ENCODE data around the gene EPHA4. TPM values are rescaled to one million over a fixed set of nuclear protein-coding genes. Genes with fewer than 3 reads are reported as not detected.

EPHA4 gene
- total RNA-seq, 1 donor from 2014 or later: 51.2 TPM

GRCh38 chr2:221571551-221572218 is 419 bp downstream of the EPHA4 start:
- Histone ChIP-seq H3K9me3 (no peaks in the 10 kb centered on the region), H3K4me3 (peak overlapping the region; percentile 77 to 92), H3K27me3 (no peaks in the 10 kb centered on the region), H3K36me3 (no peaks in the 10 kb centered on the region), H3K4me1 (peaks cover 7 to 14% of the 10 kb centered on the region in 2 donors), H3K27ac (peak overlapping the region; percentile 83 to 88)
- DNase-seq (ENCODE audit: low spot score in 2 of 2): peak in 1 of 2 donors; percentile 76
- intact Hi-C loops (cut with DNase I): loop anchor here (2.0 to 10.0 kb wide), 8 partner anchors 127 to 1837 kb away; no protein-coding TSS in a partner anchor
- TF ChIP-seq CTCF (IDR thresholded peaks at IDR 0.05): no peak

DNA sequence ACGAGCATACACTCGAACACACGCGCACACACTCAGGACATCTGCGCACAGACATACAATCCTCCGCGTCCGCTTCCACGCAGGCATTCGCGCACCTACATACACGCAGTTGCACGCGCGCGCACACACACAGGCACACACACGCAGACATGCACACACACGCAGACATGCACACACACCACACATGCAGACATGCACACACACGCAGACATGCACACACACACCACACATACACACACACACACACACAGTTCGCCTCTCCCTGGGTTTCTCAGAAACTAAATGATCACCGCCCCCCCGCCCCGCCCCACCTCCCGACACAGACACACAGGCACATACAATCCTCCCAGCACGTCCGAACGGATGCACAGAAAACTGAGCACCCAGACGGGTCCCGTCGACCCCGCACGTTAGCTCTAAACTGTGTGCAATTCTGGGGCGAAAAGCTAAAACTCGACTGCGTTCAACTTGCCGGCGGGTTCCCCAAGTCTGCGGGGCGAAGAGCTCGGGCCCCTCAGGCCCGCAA is 1.0 kb downstream of the EPHA4 start:
- no peak for DNase-seq (ENCODE audit: low spot score in 2 of 2)

GRCh38 chr2:221570321-221570935 is 1.7 kb downstream of the EPHA4 start:
- H3K27ac ChIP-seq: no peak overlapping the region
- H3K36me3 ChIP-seq: no peaks in the 10 kb centered on the region
- H3K9me3 ChIP-seq: no peaks in the 10 kb centered on the region
- peak in 1 of 2 donors; percentile 64 for DNase-seq (ENCODE audit: low spot score in 2 of 2)
- H3K4me3 ChIP-seq: peak overlapping the region; percentile 77 to 92
- intact Hi-C loops (cut with DNase I): loop anchor here (5.0 to 10.0 kb wide), 5 partner anchors 343 to 1836 kb away; no protein-coding TSS in a partner anchor
- TF ChIP-seq CTCF (IDR thresholded peaks at IDR 0.05): peak in 2 of 3 experiments; percentile 10 to 26
- H3K4me1 ChIP-seq: peaks cover 7 to 14% of the 10 kb centered on the region in 2 donors
- no peaks in the 10 kb centered on the region for H3K27me3 ChIP-seq

More for the DNA sequence above, 1.0 kb downstream of the EPHA4 start:
- Histone ChIP-seq H3K27me3 (no peaks in the 10 kb centered on the region), H3K4me1 (peaks cover 7 to 14% of the 10 kb centered on the region in 2 donors), H3K9me3 (no peaks in the 10 kb centered on the region), H3K27ac (peak overlapping the region; percentile 83 to 88), H3K36me3 (no peaks in the 10 kb centered on the region), H3K4me3 (peak overlapping the region; percentile 77 to 92)
- no peak for TF ChIP-seq CTCF (IDR thresholded peaks at IDR 0.05)
- intact Hi-C loops (cut with DNase I): loop anchor here (5.0 to 10.0 kb wide), 5 partner anchors 344 to 1836 kb away; no protein-coding TSS in a partner anchor

DNA sequence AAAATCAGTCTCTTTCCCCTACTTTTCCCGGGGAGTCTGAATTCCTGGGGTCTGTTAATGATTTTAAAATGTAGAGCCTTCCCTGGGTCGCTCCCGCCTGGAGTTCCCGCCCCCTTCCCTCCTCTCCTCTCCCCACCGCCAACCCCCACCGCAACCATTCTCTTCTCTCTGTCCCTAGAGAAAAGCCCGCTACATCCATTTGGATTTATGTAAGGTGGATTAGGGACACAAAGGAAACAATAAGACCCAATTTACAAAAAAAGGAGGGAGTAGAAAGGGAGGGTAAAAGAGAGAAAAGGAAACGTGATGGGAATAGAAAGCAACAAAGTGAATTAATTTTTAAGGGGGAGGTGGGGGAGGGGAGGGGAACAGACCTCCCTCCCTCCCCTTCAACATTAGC is 2.2 kb downstream of the EPHA4 start:
- TF ChIP-seq CTCF (IDR thresholded peaks at IDR 0.05): no peak
- Histone ChIP-seq H3K4me3 (peak overlapping the region; percentile 77 to 92), H3K36me3 (no peaks in the 10 kb centered on the region), H3K27me3 (no peaks in the 10 kb centered on the region), H3K4me1 (peaks cover 7 to 16% of the 10 kb centered on the region in 2 donors), H3K9me3 (no peaks in the 10 kb centered on the region), H3K27ac (no peak overlapping the region)
- no peak for DNase-seq (ENCODE audit: low spot score in 2 of 2)
- intact Hi-C loops (cut with DNase I): loop anchor here (5.0 to 10.0 kb wide), 5 partner anchors 343 to 1835 kb away; no protein-coding TSS in a partner anchor

GRCh38 chr2:221569425-221569845 is 2.7 kb downstream of the EPHA4 start:
- intact Hi-C loops (cut with DNase I): no loop called here
- Histone ChIP-seq H3K4me1 (peaks cover 7 to 15% of the 10 kb centered on the region in 2 donors), H3K27ac (no peak overlapping the region), H3K36me3 (no peaks in the 10 kb centered on the region), H3K27me3 (no peaks in the 10 kb centered on the region), H3K4me3 (peak overlapping the region; percentile 77 to 92), H3K9me3 (no peaks in the 10 kb centered on the region)
- no peak for TF ChIP-seq CTCF (IDR thresholded peaks at IDR 0.05)
- no peak for DNase-seq (ENCODE audit: low spot score in 2 of 2)

All from ascending aorta (tissue), 2 donors.